ENCODE measurements around the gene MYBPC2. TPM values are rescaled to one million over a fixed set of nuclear protein-coding genes. Genes with fewer than 3 reads are reported as not detected.
A peak's percentile ranks its signal among the peaks of the same experiment; 100 is the strongest.

MYBPC2 gene
- total RNA-seq, 1 donor from 2014 or later, result 0.08 TPM

DNA sequence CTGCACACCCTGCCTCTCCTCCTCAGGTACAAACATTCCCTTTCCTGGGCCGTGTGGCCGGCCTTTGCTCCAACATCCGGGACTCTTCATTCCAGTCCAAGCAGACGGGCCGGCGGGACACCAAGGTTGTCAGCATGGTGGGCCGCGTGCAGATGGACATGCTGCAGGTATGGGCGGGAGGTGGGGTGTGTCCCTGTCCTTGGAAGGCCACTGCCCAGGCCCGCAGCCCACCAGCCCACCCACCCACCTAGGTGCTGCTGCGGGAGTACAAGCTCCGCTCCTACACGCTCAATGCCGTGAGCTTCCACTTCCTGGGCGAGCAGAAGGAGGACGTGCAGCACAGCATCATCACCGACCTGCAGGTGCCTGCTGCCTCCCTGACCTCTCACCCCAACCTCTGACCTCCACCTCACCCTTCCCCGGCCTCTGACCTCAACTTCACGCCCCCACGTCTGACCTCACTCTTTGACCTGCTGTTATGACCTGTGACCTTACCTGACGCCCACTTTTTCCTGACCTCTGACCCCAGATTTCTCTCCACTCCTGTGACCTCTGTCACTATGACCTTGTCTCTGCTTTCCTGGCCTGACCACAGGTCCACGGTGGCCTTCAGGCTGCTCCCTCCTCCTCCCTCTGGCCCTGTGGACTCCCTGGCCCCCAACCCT, 26.4 kb upstream of the MYBPC2 start:
- ATAC-seq, result no peak
- intact Hi-C loops (cut with DNase I), result no loop called here

DNA sequence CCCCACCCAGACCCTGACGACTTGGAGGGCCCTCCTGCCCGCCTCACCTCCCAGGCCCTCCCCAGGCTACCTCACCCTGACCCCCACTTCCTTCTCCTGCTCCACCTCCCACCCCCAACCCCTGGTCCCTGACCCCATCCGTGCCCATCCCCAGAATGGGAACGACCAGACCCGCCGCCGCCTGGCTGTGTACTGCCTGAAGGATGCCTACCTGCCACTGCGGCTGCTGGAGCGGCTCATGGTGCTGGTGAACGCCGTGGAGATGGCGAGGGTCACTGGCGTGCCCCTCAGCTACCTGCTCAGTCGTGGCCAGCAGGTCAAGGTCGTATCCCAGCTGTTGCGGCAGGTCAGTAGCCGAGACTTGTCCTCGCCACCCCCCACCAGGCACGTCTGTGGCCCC, 25.9 kb upstream of the MYBPC2 start:
- ATAC-seq (no peak), DNase-seq (ENCODE audit: missing footprints) (no peak)
- intact Hi-C loops (cut with DNase I), result no loop called here

More for the DNA sequence above, 26.4 kb upstream of the MYBPC2 start:
- DNase-seq (ENCODE audit: missing footprints), result no peak

DNA sequence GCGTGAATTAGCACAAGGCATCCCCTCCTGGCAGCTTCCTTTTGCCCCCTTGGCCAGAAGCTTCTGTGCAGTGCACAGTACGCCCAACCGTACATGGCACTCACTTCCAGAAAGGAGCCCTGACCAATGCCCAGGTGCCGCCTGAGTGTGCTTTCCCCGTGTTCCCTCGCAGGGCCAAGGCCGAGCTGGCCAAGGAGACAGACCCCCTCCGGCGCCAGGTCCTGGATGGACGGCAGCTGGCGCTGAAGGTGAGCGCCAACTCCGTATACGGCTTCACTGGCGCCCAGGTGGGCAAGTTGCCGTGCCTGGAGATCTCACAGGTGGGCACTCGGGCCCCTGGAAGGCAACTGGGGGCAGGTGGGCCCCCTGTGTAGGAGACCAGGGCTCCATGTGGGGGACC, 23.3 kb upstream of the MYBPC2 start:
- no peak for ATAC-seq
- DNase-seq (ENCODE audit: missing footprints), result no peak
- intact Hi-C loops (cut with DNase I), result no loop called here

DNA sequence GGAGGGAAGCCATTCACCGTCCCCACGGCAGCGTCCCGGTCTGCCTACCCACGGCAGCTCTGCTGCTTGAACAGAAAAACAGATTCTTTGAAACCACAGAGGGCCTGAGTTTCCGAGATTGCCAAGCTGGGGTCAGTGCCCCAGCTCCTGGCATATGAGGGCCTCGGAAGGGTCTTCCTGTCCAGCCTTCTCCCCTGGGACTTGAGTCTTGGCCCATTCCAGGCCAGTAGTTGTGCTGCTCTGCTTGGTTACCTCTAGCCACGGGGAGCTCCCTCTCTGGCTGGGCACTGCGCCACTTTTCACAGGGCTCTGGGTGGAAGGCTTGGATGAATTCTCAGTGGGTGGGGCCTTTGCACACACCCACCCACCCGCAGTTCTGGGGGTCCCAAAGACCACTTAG, 22.6 kb upstream of the MYBPC2 start:
- intact Hi-C loops (cut with DNase I), result no loop called here
- DNase-seq (ENCODE audit: missing footprints), result no peak
- no peak for ATAC-seq

DNA sequence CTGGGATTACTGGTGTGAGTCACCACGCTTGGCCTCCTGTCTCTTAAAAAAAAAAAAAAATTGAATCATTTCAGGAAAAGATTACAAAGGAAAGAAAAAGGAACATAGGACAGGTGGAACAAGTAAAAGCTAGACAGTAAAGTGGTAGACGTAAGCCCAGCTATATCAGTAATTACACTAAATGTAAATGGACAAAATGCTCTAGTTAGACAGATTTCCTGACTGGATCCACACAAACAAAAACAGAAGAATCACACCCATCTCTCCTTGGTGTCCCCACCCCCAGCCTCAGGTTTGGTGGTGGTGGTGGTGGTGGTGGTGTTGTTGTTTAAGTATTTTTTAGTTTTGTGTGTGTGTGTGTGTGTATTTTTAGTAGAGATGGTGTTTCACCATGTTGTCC, 20.3 kb upstream of the MYBPC2 start:
- intact Hi-C loops (cut with DNase I), result no loop called here
- no peak for ATAC-seq

DNA sequence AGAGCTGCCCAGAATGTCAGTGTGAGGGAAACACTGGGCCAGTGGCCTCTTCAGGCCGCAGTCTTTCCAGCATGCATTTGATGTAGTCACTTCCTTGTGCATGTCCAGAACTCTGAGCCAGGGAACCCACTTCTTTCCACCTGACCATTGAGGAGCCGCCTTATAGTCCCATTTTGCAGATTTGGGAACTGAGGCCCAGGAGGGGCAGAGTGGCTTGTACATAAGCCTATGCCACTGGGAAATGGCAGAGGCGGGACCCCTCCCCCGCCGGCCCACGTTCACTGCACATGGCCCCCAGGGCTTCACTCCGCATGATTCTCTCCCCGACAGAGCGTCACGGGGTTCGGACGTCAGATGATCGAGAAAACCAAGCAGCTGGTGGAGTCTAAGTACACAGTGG, 19.6 kb upstream of the MYBPC2 start:
- intact Hi-C loops (cut with DNase I), result no loop called here
- ATAC-seq (no peak), DNase-seq (ENCODE audit: missing footprints) (no peak)

More for the DNA sequence above, 20.3 kb upstream of the MYBPC2 start:
- no peak for DNase-seq (ENCODE audit: missing footprints)

DNA sequence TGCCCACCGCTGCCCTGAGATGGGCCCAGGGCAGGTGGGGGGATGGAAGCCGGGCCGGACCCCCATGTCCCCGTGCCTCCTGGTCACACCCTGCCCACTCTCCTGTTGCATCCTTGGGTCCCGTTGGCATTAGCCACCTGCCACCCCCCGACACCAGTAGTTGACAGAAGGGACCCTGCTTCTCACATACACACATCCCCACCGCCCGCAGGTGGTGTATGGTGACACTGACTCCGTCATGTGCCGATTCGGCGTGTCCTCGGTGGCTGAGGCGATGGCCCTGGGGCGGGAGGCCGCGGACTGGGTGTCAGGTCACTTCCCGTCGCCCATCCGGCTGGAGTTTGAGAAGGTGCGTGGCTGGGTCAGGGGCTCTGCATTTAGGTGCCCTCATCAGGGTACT, 19.2 kb upstream of the MYBPC2 start:
- DNase-seq (ENCODE audit: missing footprints) (no peak), ATAC-seq (no peak)
- intact Hi-C loops (cut with DNase I), result no loop called here

DNA sequence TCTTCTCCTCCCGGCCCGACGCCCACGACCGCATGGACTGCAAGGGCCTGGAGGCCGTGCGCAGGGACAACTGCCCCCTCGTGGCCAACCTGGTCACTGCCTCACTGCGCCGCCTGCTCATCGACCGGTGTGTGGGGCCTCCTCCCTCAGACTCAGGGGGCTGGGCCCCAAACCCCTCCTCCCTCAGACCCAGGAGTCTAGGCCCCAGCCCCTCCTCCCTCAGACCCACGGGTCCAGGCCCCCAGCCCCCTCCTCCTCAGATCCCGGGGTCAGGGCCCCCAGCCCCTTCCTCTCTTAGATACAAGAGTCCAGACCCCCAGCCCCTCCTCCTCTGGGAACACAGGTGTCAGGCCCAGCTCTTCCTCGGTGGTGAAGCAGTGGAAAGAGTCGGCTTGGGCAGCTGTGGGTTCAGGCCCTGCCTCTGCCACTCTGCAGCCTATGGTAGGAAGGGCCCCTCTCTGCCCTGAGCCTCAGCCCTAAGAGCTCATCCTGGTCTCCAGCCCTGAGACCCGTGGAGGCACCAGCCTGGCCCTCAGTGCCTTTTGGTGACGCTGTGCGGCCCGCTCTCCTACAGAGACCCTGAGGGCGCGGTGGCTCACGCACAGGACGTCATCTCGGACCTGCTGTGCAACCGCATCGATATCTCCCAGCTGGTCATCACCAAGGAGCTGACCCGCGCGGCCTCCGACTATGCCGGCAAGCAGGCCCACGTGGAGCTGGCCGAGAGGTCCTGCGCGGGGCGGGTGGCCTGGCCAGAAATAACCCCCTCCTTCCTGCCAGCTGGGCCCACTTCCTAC, 17.6 kb upstream of the MYBPC2 start:
- intact Hi-C loops (cut with DNase I), result loop anchor here (2.0 kb wide), 1 partner anchor 46 kb away; no protein-coding TSS in a partner anchor
- DNase-seq (ENCODE audit: missing footprints), result peak; percentile 90
- ATAC-seq, result peak; percentile 65

DNA sequence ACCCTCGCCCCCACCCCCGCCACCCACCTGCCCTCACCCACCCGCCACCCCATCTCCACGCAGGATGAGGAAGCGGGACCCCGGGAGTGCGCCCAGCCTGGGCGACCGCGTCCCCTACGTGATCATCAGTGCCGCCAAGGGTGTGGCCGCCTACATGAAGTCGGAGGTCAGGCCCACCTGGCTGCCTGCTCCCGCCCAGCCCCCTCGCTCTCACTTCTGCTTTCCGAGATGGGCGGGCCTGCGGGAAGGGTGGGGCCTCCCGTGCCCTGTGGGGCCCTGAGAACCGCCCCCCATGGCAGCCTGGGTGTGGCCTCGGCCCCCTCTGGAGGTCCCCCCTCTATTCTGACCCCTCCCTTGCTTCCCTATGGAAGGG, 17.0 kb upstream of the MYBPC2 start:
- DNase-seq (ENCODE audit: missing footprints) (peak; percentile 80), ATAC-seq (peak; percentile 35)
- intact Hi-C loops (cut with DNase I), result loop anchor here (2.0 kb wide), 1 partner anchor 47 kb away; no protein-coding TSS in a partner anchor

DNA sequence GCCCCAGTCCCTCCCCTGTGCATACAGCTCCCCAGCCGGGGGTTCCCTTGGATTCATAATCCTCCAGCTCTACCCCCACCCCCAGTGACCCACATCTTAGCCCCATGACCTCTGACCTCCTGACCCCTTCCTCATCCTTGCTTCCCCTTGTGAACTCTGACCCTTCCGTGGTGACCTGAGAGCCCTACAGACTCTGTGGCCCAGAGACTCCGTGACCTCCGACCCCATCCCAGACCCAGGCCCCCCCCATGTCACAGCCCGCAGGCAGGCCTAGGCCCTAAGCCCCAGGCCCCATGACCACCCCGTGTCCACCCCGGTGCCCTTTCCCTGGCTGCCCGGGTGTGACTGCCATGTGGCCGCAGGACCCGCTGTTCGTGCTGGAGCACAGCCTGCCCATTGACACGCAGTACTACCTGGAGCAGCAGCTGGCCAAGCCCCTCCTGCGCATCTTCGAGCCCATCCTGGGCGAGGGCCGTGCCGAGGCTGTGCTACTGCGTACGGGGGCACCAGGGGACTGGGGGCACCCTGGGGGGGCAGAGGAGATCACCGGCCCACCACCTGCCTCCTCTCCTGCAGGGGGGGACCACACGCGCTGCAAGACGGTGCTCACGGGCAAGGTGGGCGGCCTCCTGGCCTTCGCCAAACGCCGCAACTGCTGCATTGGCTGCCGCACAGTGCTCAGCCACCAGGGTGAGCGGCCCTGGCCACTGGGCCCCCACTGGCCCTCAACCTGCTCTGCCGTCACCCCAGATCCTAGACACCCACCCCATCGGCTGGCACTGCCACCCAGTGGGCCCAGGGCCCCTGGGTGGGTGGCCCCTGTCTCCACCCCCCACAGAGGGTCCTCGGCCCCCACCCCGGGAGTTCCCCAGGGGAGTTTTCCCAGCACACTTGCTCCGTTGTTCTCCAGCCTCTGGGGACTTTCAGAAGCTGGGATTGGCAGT, 16.4 kb upstream of the MYBPC2 start:
- intact Hi-C loops (cut with DNase I), result no loop called here
- DNase-seq (ENCODE audit: missing footprints) (no peak), ATAC-seq (no peak)

DNA sequence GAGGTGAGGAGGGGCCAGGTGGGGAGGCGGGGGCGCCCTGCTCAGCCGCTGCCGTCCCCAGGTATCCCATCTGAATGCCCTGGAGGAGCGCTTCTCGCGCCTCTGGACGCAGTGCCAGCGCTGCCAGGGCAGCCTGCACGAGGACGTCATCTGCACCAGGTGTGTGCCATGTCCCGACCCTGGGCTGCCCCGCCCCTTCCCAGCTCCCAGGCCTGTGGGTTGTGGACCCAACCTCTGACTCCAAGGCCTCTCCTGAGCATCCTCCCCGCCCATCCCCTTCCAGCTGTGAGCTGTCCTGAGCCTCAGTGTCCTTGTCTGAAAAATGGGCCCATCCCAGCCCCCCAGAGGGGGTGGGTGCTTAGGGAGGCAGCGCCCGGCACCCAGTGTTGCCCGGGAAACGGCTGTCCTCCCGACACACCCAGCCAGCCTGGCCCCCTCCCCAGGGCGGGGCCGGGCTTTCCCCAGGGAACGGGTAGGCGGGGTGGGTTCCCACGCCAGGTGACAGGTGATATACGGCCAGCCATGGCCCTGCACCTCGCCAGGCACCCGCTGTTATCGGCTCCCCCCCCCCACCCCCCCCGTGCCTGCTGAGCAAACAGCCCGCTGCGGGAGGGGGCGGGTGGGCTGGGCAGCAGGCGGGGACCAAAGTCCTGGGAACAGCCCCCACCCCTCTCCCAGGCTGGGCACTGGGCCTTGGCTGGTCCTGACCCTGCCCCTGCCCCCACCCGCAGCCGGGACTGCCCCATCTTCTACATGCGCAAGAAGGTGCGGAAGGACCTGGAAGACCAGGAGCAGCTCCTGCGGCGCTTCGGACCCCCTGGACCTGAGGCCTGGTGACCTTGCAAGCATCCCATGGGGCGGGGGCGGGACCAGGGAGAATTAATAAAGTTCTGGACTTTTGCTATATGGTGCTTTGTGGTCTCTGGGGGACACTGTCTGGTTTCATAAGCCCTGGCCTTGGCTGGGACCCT, 15.3 kb upstream of the MYBPC2 start:
- no peak for ATAC-seq
- no peak for DNase-seq (ENCODE audit: missing footprints)
- intact Hi-C loops (cut with DNase I), result no loop called here

DNA sequence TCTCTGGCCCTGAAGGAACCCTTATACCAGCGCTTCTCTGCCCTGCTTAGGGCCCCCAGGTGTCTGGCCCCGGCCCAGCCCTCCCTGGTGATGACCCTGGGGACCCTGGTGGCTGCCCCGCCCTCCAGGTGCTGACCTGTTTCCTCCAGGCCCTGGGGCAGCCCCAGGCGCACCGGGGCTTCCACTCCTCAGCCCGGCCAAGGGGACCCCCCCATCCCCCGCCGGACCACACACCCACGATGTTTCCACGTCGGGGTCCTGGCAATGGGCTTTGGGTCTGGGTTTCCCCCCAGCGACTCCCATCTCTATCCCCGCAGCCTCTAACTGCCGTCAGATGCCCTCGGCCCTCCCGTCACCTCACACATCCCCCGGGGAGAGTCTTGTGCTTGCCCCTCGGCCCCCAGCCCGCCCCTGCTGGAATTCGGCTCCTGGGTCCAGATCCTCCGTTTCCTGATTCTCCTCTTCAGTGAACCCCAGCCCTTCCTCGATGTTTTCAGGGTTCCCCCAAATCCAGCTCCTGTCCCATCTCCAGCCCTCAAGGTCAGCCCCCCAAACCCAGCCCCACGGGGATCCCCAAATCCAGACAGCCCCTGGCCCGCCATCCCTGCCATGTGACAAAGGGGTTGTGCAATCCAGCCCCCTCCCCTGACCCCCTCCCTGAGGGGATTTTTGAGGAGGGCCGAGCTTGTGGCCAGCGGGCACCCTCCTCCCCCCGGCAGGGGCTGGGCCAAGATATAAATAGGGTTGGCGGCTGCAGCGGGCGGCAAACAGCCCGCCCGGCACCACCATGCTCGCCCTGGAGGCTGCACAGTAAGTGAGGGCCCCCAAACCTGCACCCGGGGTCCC, 14.3 kb upstream of the MYBPC2 start, which contains the start of gene SPIB:
TSS of gene SPIB (plus strand) at position 763 of the 846 bp plus-strand sequence. CDS start at position 788, 25 bp downstream.
- ATAC-seq (no peak), DNase-seq (ENCODE audit: missing footprints) (no peak)
- intact Hi-C loops (cut with DNase I), result no loop called here

DNA sequence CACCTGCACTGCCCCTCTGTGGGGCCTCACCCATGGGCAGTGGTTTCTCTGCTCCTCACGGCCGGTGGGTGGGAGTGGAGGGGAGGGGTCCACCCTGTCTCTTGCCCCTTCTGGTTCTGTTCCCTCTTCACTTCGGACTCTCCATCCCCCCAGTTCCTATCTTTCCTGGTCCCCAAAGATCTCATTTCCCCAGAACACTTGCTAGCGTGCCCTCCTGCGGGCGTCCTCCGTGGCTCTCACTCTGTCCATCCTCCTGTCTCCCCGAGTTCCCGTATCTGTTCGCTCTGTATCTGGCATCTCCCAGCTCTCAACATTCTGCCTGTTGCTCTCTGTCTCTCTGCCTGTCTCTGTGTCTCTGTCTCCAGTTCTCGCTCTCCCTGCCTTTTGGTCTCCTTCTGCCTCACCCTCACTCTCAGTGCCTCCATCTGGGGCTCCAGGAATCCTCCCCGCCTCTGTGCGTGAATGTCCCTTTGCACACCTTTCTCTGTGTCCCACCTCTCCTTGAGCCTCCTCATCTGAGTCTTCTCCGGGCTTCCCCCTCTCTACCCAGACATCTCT, 13.6 kb upstream of the MYBPC2 start:
- no peak for DNase-seq (ENCODE audit: missing footprints)
- intact Hi-C loops (cut with DNase I), result no loop called here
- no peak for ATAC-seq

DNA sequence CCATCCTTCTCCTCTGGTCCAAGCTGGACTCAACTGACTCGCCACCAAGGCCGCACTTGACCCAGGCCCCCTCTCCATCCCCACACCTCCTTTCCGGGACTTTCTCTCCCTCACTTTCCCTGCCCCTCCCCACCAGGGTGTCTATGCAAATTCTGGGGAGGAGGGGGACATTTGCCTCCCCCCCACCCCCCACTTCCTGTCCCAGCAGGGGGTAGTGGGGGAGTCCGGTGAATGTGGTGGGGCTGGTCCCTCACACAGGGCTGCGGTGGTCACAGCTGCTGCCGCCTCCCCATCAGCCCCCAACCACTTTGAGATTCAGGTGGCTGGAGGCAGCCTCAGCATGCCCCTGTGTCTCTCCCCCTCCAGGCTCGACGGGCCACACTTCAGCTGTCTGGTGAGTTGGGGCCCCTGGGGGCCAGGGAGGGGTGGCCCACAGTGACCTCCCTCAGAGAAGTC, 13.1 kb upstream of the MYBPC2 start:
- ATAC-seq (no peak), DNase-seq (ENCODE audit: missing footprints) (no peak)
- intact Hi-C loops (cut with DNase I), result no loop called here

DNA sequence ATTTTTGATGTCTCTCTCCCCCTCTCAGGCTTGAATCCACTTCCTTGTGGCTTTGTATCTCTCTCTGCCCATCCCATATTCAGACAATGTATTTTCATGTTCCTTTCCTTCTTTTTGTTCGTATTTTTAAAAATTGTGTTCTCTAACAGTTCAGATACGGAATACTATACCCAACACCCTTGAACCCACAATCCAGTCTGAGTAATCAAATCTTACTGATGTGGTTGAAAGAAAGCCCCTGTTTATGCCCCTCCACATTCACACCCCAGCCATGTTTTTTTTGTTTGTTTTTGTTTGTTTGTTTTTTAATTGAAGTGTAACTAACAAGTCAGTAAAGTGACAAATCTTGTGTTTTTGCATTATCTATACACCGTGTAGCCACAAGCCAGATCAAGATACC, 12.6 kb upstream of the MYBPC2 start:
- intact Hi-C loops (cut with DNase I), result no loop called here
- ATAC-seq (no peak), DNase-seq (ENCODE audit: missing footprints) (no peak)

DNA sequence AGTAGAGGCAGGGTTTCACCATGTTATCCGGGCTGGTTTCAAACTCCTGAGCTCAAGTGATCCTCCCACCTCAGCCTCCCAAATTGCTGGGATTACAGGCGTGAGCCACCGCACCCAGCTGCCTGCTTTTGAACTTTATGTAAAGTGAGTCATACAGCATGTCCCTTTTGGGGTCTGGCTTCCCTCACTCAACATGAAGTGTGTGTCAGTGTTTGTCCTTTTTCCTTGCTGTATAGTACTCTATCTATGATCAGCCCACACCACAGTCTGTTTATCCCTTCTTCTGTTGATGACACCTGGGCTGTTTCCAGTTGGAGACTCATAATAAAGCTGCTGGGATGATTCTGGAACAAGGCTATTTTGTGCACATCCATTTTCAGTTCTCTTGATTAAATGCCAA, 11.9 kb upstream of the MYBPC2 start:
- DNase-seq (ENCODE audit: missing footprints) (no peak), ATAC-seq (no peak)
- intact Hi-C loops (cut with DNase I), result no loop called here

Data from Right ventricle myocardium inferior (tissue), 1 donor.